ENCODE data around the gene CSMD2. TPM values are rescaled to one million over a fixed set of nuclear protein-coding genes. Genes with fewer than 3 reads are reported as not detected.

CSMD2 gene
- total and polyA plus RNA-seq, 2 of the 8 experiments (the other 6 are each of a cell fraction or from before 2014, with no cell fraction given), result 7.0 to 14.7 TPM

DNA sequence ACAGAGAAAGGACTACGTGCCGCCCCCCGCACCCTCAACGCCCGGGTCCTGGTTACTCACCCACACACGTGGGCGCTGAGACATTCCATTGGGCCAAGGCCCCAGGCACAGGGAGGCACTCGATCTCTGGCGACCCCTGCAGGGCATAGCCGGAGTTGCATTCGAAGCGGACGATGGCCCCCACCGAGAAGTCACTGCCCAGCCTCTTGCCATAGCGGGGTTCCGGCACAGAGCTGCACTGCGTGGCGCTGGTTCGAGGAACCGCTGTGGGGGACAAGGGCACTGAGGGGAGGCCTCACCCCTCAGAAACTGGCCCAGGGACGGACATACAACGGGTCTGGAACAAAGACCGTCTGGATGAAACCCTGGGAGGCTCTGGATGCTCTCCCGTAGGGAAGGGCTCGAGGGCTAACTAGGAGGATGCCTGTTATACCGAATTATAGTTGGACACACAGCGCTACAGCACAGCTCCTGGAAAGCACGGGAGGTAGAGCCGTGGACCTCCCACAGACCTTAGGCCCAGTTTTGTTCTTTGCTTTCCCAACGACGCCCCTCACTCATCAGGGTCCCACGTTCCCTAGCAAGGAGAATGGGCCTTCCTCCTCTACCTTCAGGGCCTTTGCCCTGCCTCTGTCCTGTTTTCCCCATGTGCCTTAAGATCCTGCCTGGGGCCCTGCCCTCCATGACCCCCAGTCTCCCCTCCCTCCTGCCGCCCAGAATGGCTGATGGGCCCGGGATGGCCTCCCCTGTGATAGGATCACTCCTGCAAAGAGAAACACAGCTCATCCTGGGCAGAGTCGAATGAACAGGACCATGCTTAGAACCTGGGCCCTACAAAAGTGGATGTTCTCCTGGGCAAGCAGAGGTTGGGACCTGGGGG, 539.8 kb downstream of the CSMD2 start:
- no peaks in the 10 kb centered on the region for H3K79me2 ChIP-seq (ENCODE audit: control insufficient read depth in 1 of 2, insufficient read depth in 2 of 2, low read length in 2 of 2)
- no peak overlapping the region for H3K18ac ChIP-seq (ENCODE audit: extremely low read depth, low read length)
- no peak overlapping the region for H2BK120ac ChIP-seq (replicated peaks; ENCODE audit: low read depth, low read length)
- H3K4me2 ChIP-seq (ENCODE audit: insufficient read depth in 1 of 2, low read depth in 2 of 2, low read length in 2 of 2), result no peak overlapping the region
- no peak overlapping the region for H2BK12ac ChIP-seq (ENCODE audit: low read depth, low read length)
- DNase-seq (ENCODE audit: low read depth in 1 of 2, low spot score in 2 of 2) (peak in 1 of 2 experiments; percentile 92), FAIRE-seq (no peak)
- H3K36me3 ChIP-seq (ENCODE audit: control insufficient read depth in 2 of 4, insufficient read depth in 4 of 4, low read length in 3 of 4), result peaks cover 0 to 5% (median 0%) of the 10 kb centered on the region in 4 experiments; a peak in 3 of 8 replicates
- H3K27me3 ChIP-seq (replicated peaks in 1 of 4; ENCODE audit: control insufficient read depth in 3 of 4, extremely low read depth in 1 of 4, insufficient read depth in 3 of 4, low read length in 3 of 4), result no peaks in the 10 kb centered on the region; a peak in 1 of 7 replicates
- H2BK5ac ChIP-seq (ENCODE audit: low read depth, low read length), result no peak overlapping the region
- no peaks in the 10 kb centered on the region for H3K9me3 ChIP-seq (ENCODE audit: insufficient read depth in 2 of 2, low read depth in 1 of 2, low read length in 1 of 2)
- H3K4me1 ChIP-seq (replicated peaks in 1 of 4; ENCODE audit: control insufficient read depth in 3 of 4, insufficient read depth in 4 of 4, low read length in 3 of 4), result no peaks in the 10 kb centered on the region
- no peak overlapping the region for H3K27ac ChIP-seq (ENCODE audit: low read depth, low read length)
- no peak overlapping the region for H3K9ac ChIP-seq (replicated peaks in 1 of 4; ENCODE audit: extremely low read depth in 1 of 4, low read depth in 3 of 4, low read length in 3 of 4)
- no peaks in the 10 kb centered on the region for H4K20me1 ChIP-seq (replicated peaks in 1 of 2; ENCODE audit: control insufficient read depth in 1 of 2, insufficient read depth in 2 of 2, low read length in 2 of 2)
- H3K79me1 ChIP-seq (ENCODE audit: low read depth, low read length), result no peaks in the 10 kb centered on the region
- no peak overlapping the region for H3K14ac ChIP-seq (ENCODE audit: insufficient read length)
- no peak overlapping the region for H2AK5ac ChIP-seq (ENCODE audit: low read depth, low read length)
- no peak overlapping the region for H3K4ac ChIP-seq (replicated peaks; ENCODE audit: insufficient read length, low read depth, low read length)
- H3K56ac ChIP-seq (replicated peaks; ENCODE audit: insufficient read length, low read depth, low read length), result no peak overlapping the region
- H2BK15ac ChIP-seq (ENCODE audit: low read length), result no peak overlapping the region
- ChIA-PET CTCF (ENCODE audit: partially characterized antibody) (interaction anchor here (0.7 to 5.9 kb wide), 14 partner anchors 9 to 488 kb away, joined by 3 to 45 read pairs (median 4); no protein-coding TSS in a partner anchor), POLR2A (ENCODE audit: partially characterized antibody) (interaction anchor here (0.6 kb wide), 1 partner anchor 530 kb away, joined by 3 read pairs; no protein-coding TSS in a partner anchor)
- no peaks in the 10 kb centered on the region; the same call in 1 of the 2 replicates for H3K23me2 ChIP-seq (ENCODE audit: low read depth, low read length)
- no peak overlapping the region for H4K5ac ChIP-seq (ENCODE audit: insufficient read length, low read depth, low read length)
- 84% methylated on average over 33 of the region's 35 CpGs; no CpG with 5 or more reads in 1 of the 2 experiments for whole genome bisulfite sequencing, 2 experiments (ENCODE audit: extremely low coverage in 1 of 2, insufficient coverage in 1 of 2, insufficient read length in 1 of 2, insufficient replicate concordance in 2 of 2, low coverage in 1 of 2, low lambda C conversion rate in 2 of 2, missing lambda C conversion rate in 1 of 2)
- H2AFZ ChIP-seq (ENCODE audit: low read length), result no peak overlapping the region
- no peak overlapping the region for H4K91ac ChIP-seq (replicated peaks; ENCODE audit: insufficient read length, low read length)
- no peak overlapping the region for H3K4me3 ChIP-seq (ENCODE audit: extremely low read depth in 1 of 4, insufficient read depth in 2 of 4, low read depth in 3 of 4, low read length in 4 of 4)
- H3K23ac ChIP-seq (ENCODE audit: insufficient read length), result no peak overlapping the region
- H2BK20ac ChIP-seq (ENCODE audit: low read length), result no peak overlapping the region
- no peak overlapping the region; the same call in 1 of the 2 replicates for H4K8ac ChIP-seq (ENCODE audit: extremely low read depth, insufficient read depth, low read length)
- TF ChIP-seq, protein P1, sequence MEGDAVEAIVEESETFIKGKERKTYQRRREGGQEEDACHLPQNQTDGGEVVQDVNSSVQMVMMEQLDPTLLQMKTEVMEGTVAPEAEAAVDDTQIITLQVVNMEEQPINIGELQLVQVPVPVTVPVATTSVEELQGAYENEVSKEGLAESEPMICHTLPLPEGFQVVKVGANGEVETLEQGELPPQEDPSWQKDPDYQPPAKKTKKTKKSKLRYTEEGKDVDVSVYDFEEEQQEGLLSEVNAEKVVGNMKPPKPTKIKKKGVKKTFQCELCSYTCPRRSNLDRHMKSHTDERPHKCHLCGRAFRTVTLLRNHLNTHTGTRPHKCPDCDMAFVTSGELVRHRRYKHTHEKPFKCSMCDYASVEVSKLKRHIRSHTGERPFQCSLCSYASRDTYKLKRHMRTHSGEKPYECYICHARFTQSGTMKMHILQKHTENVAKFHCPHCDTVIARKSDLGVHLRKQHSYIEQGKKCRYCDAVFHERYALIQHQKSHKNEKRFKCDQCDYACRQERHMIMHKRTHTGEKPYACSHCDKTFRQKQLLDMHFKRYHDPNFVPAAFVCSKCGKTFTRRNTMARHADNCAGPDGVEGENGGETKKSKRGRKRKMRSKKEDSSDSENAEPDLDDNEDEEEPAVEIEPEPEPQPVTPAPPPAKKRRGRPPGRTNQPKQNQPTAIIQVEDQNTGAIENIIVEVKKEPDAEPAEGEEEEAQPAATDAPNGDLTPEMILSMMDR (IDR thresholded peaks at IDR 0.05; ENCODE audit: control extremely low read depth in 1 of 3, insufficient read depth in 1 of 3, low read depth in 1 of 3, low read length in 3 of 3), result peak; percentile 60 to 88 (median 87)
- TF ChIP-seq TBP (IDR thresholded peaks at IDR 0.05; ENCODE audit: low read depth, low read length), result no peak
- TF ChIP-seq EP300 (IDR thresholded peaks at IDR 0.05; ENCODE audit: borderline replicate concordance in 1 of 2, low read depth in 2 of 2, low read length in 2 of 2), result no peak
- TF ChIP-seq GABPA (IDR thresholded peaks at IDR 0.05; ENCODE audit: borderline replicate concordance, insufficient read depth, low read length), result no peak
- TF ChIP-seq SIX5 (IDR thresholded peaks at IDR 0.05; ENCODE audit: low read depth, low read length), result no peak
- no peak for TF ChIP-seq PHF8 (conservative IDR thresholded peaks at IDR 0.05; ENCODE audit: low read depth, low read length)
- TF ChIP-seq, protein P2, sequence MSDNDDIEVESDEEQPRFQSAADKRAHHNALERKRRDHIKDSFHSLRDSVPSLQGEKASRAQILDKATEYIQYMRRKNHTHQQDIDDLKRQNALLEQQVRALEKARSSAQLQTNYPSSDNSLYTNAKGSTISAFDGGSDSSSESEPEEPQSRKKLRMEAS (IDR thresholded peaks at IDR 0.05), result peak; percentile 35
- TF ChIP-seq TEAD4 (IDR thresholded peaks at IDR 0.05; ENCODE audit: low read depth, low read length), result peak; percentile 69; the same call in 1 of the 2 replicates
